ENCODE results near the gene LONP1.

GRCh38 chr19:5674714-5675113 lies 45.2 kb downstream of the LONP1 start:
- TF ChIP-seq CTCF (IDR thresholded peaks at IDR 0.05; ENCODE audit: insufficient read depth, low read length, poor library complexity, severe bottlenecking): no peak
- no peak for TF ChIP-seq EZH2phosphoT487 (conservative IDR thresholded peaks at IDR 0.05; ENCODE audit: low read length)

Data from SU-DHL-6 (cell line).